Gastrocnemius medialis (tissue), 4 donors: ENCODE measurements around the gene MAP3K9. TPM values are rescaled to one million over a fixed set of nuclear protein-coding genes. Genes with fewer than 3 reads are reported as not detected.
A peak's percentile ranks its signal among the peaks of the same experiment; 100 is the strongest.

Experiments used
- ATAC-seq, 2 donors: fragments of 150-250 bp; one replicate each; pipeline ENCODE4 v1.9.1; 2016
- DNase-seq, 2 donors: peaks; one replicate each; pipeline ENCODE4 v3.0.0-alpha.2; 2019
- H3K27ac ChIP-seq, 4 donors: fragments of 200-600 bp; sonication (generic); 1 replicate in 1 of 4; 2 replicates in 3 of 4; pipeline ENCODE4 v1.5.1; 2016 to 2018; ENCODE audit warnings: mild to moderate bottlenecking in 2 of 4, moderate library complexity in 1 of 4
- H3K27me3 ChIP-seq, 3 donors: fragments of 200-600 bp; sonication (generic) in 2 of 3; 1 replicate in 1 of 3; 2 replicates in 2 of 3; pipeline versions ENCODE4 v1.5.1 to v1.6.0; 2016 to 2019; ENCODE audit warnings: mild to moderate bottlenecking in 1 of 3, moderate library complexity in 1 of 3
- H3K36me3 ChIP-seq, 2 donors: fragments of 200-600 bp; sonication (generic) in 1 of 2; one replicate each; pipeline ENCODE4 v1.5.1; 2017 to 2018
- H3K4me1 ChIP-seq, 2 donors: fragments of 200-600 bp; sonication (generic) in 1 of 2; one replicate each; pipeline ENCODE4 v1.5.1; 2016 to 2017; ENCODE audit warnings: mild to moderate bottlenecking in 2 of 2
- H3K4me3 ChIP-seq, 4 donors: fragments of 200-600 bp; sonication (generic) in 3 of 4; 1 replicate in 1 of 4; 2 replicates in 3 of 4; pipeline ENCODE4 v1.5.1; 2016 to 2019; ENCODE audit warnings: mild to moderate bottlenecking in 2 of 4
- H3K9me3 ChIP-seq, 3 donors: fragments of 200-600 bp; sonication (generic) in 2 of 3; 1 replicate in 1 of 3; 2 replicates in 2 of 3; pipeline ENCODE4 v1.5.1; 2016 to 2019
- POLR2A ChIP-seq, 2 donors: fragments of 450-650 bp; IDR thresholded peaks; one replicate each; pipeline ENCODE4 v1.6.1; 2017; ENCODE audit warnings: antibody characterized with exemption in 2 of 2, mild to moderate bottlenecking in 2 of 2, moderate library complexity in 2 of 2
- in situ Hi-C, 4 donors: fragments of 200-750 bp; cut with MboI; loops; one replicate each; pipeline versions ENCODE4 v1.15.0 to v1.8.0; 2017; ENCODE audit warnings: low sequenced_read_pairs in 4 of 4
- intact Hi-C: fragments of 100-400 bp; cut with DNase I; formaldehyde crosslinking; loops from one replicate; pipeline ENCODE4 v1.15.1; 2023; ENCODE audit warnings: low total_unique reads
- total RNA-seq, 4 donors: library from RNA; depleted of rRNA; stranded (reverse); fragments of >200 nt; gene quantifications; one replicate each; pipeline versions ENCODE4 v1.1.0 to v1.2.3, GENCODE V29; 2016
- TF ChIP-seq, protein P1 (sequence below), 5 experiments: fragments of 450-650 bp in 3 of 5; fragments of 200-600 bp in 2 of 5; sonication (generic) in 2 of 5; IDR thresholded peaks in 4 of 5; conservative IDR thresholded peaks in 1 of 5; 1 replicate in 4 of 5; 2 replicates in 1 of 5; pipeline ENCODE4 v1.5.1; 2016 to 2019; ENCODE audit warnings: antibody characterized with exemption in 5 of 5, mild to moderate bottlenecking in 3 of 5, moderate library complexity in 3 of 5

The MAP3K9 gene
- total RNA-seq, 4 donors from 2014 or later: 2.4 to 5.0 (median 2.5) TPM

DNA sequence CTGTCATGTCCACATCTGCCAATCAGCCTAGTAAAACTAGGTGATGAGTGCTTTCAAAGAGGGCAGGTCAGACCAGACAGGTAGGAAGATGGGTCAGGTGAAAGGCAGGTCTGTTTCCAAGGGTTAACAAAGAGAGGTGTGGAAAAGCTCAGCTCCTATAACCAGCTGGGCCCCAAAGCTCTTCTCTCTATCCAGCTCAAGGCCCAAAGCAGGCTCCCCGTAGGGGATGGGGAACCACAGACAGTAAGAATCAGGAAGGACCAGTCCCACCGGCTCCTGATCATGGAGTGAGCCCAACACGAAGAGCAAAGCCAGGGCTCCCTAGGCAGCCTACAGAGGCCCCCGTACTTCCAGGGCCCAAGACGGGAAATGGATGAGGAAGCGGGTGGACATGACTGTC is 84.4 kb downstream of the MAP3K9 start:
- Histone ChIP-seq H3K36me3 (no peaks in the 10 kb centered on the region), H3K27me3 (no peaks in the 10 kb centered on the region), H3K27ac (no peak overlapping the region), H3K4me3 (no peak overlapping the region), H3K9me3 (no peaks in the 10 kb centered on the region), H3K4me1 (peaks cover 25 to 27% of the 10 kb centered on the region in 2 donors)
- intact Hi-C loops (no loop called here), in situ Hi-C loops (loop anchor here in 1 of 4 donors (25.0 kb wide), 1 partner anchor 913 kb away; no protein-coding TSS in a partner anchor)
- DNase-seq (no peak), ATAC-seq (no peak)
- no peak for TF ChIP-seq POLR2A (IDR thresholded peaks at IDR 0.05)
- TF ChIP-seq, protein P1, sequence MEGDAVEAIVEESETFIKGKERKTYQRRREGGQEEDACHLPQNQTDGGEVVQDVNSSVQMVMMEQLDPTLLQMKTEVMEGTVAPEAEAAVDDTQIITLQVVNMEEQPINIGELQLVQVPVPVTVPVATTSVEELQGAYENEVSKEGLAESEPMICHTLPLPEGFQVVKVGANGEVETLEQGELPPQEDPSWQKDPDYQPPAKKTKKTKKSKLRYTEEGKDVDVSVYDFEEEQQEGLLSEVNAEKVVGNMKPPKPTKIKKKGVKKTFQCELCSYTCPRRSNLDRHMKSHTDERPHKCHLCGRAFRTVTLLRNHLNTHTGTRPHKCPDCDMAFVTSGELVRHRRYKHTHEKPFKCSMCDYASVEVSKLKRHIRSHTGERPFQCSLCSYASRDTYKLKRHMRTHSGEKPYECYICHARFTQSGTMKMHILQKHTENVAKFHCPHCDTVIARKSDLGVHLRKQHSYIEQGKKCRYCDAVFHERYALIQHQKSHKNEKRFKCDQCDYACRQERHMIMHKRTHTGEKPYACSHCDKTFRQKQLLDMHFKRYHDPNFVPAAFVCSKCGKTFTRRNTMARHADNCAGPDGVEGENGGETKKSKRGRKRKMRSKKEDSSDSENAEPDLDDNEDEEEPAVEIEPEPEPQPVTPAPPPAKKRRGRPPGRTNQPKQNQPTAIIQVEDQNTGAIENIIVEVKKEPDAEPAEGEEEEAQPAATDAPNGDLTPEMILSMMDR (IDR thresholded peaks at IDR 0.05 in 4 of 5, conservative IDR thresholded peaks at IDR 0.05 in 1 of 5): no peak

DNA sequence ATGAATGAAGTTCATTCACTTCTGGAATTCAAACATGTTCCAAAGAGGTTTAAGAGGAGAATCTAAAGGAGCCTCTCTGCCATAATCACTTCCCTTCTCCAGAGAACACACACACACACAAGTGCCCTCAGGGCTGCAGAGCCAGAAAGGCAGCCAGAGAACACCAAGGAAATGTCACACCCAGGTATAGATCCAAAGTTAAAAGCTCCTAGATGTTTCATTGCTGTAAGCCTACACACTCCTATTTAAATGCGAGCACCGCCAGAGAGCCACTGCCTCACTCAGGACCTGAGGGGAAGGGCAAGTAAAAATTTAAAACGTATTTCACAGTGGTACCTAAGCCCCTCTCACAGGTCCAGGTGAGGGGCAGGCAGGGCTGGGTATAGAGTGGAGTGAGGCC is 85.2 kb downstream of the MAP3K9 start:
- Histone ChIP-seq H3K4me1 (peaks cover 25 to 27% of the 10 kb centered on the region in 2 donors), H3K36me3 (no peaks in the 10 kb centered on the region), H3K9me3 (no peaks in the 10 kb centered on the region), H3K27ac (no peak overlapping the region), H3K4me3 (no peak overlapping the region), H3K27me3 (no peaks in the 10 kb centered on the region)
- ATAC-seq (no peak), DNase-seq (no peak)
- TF ChIP-seq, protein P1 (IDR thresholded peaks at IDR 0.05 in 4 of 5, conservative IDR thresholded peaks at IDR 0.05 in 1 of 5): no peak
- no peak for TF ChIP-seq POLR2A (IDR thresholded peaks at IDR 0.05)
- intact Hi-C loops (no loop called here), in situ Hi-C loops (loop anchor here in 1 of 4 donors (25.0 kb wide), 1 partner anchor 912 kb away; no protein-coding TSS in a partner anchor)

DNA sequence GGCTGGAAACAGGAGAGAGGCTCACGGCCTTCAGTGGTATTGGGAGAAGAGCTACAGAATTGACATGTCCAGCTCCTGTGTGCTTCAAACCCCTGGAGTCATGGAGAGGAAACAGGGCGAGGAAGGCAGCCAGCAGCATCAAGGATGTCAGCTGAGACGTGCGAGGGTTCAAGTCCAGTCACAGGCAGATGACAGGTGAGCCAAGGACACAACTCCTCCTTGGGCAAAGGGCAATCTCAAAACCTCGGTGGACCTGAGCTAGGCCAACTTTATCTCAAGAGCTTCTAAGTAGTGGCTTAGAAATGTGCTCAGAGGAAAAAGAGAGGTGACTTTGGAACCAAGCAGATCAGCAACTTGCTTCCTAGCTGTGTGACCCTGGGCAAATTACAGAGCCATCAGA is 86.0 kb downstream of the MAP3K9 start:
- ATAC-seq (no peak), DNase-seq (no peak)
- in situ Hi-C loops (loop anchor here in 1 of 4 donors (25.0 kb wide), 1 partner anchor 911 kb away; no protein-coding TSS in a partner anchor), intact Hi-C loops (no loop called here)
- TF ChIP-seq, protein P1 (IDR thresholded peaks at IDR 0.05 in 4 of 5, conservative IDR thresholded peaks at IDR 0.05 in 1 of 5): no peak
- TF ChIP-seq POLR2A (IDR thresholded peaks at IDR 0.05): no peak
- no peaks in the 10 kb centered on the region for H3K9me3 ChIP-seq
- H3K27ac ChIP-seq: no peak overlapping the region
- no peaks in the 10 kb centered on the region for H3K27me3 ChIP-seq
- H3K4me1 ChIP-seq: peaks cover 25 to 27% of the 10 kb centered on the region in 2 donors
- H3K36me3 ChIP-seq: no peaks in the 10 kb centered on the region
- H3K4me3 ChIP-seq: no peak overlapping the region

DNA sequence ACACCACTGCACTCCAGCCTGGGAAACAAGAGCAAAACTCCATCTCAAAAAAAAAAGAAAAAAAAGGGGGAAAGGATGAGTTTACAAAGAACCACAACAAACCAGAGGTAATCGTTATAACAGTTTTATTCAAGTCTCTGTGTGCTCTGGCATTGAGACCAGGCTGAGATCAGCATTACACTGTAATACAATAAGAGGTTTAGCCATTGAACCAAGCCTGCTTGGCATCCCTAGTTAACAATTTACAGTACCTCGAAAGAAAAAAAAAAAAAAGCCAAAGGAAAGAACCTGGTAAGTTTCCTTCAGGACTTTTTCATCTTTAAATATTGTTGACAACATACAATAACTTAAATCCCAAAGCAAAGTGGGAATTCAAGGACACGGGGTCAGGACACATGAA is 86.9 kb downstream of the MAP3K9 start:
- no peaks in the 10 kb centered on the region for H3K9me3 ChIP-seq
- H3K27me3 ChIP-seq: no peaks in the 10 kb centered on the region
- no peak overlapping the region for H3K27ac ChIP-seq
- H3K4me1 ChIP-seq: peaks cover 23 to 27% of the 10 kb centered on the region in 2 donors
- intact Hi-C loops (no loop called here), in situ Hi-C loops (loop anchor here in 1 of 4 donors (25.0 kb wide), 1 partner anchor 910 kb away; no protein-coding TSS in a partner anchor)
- H3K36me3 ChIP-seq: no peaks in the 10 kb centered on the region
- ATAC-seq: no peak
- H3K4me3 ChIP-seq: no peak overlapping the region
- TF ChIP-seq, protein P1 (IDR thresholded peaks at IDR 0.05 in 4 of 5, conservative IDR thresholded peaks at IDR 0.05 in 1 of 5): no peak
- no peak for DNase-seq

DNA sequence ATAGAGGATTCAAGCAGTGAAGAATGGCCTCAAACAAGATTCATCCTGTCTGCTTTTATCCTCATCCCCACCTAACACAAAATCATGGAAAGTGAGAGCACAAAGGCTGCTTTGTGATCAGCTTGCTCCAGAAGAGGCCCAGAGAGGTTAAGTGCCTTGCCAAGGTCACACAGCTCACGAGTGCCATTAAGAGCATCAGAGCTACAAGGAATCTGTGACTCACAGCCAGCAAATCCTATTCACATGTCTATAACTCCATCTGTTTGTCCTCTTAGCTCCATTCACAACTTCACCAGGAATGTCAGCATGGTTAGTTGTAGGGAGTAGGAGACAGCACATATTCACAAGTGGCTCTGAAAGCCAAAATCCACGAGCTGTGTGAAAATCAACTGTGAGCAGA is 87.8 kb downstream of the MAP3K9 start:
- H3K9me3 ChIP-seq: no peaks in the 10 kb centered on the region
- no peaks in the 10 kb centered on the region for H3K36me3 ChIP-seq
- ATAC-seq (peak in 1 of 2 donors; percentile 51), DNase-seq (no peak)
- in situ Hi-C loops (loop anchor here in 1 of 4 donors (25.0 kb wide), 1 partner anchor 909 kb away; no protein-coding TSS in a partner anchor), intact Hi-C loops (loop anchor here (2.0 kb wide), 1 partner anchor 95 kb away; no protein-coding TSS in a partner anchor)
- TF ChIP-seq, protein P1 (IDR thresholded peaks at IDR 0.05 in 4 of 5, conservative IDR thresholded peaks at IDR 0.05 in 1 of 5): no peak
- no peak for TF ChIP-seq POLR2A (IDR thresholded peaks at IDR 0.05)
- H3K4me1 ChIP-seq: peaks cover 15 to 18% of the 10 kb centered on the region in 2 donors
- H3K27me3 ChIP-seq: no peaks in the 10 kb centered on the region
- no peak overlapping the region for H3K4me3 ChIP-seq
- H3K27ac ChIP-seq: peak overlapping the region in 1 of 4 donors; percentile 5
